HCT116 (cell line): ENCODE data around the gene TSPYL2. TPM values are rescaled to one million over a fixed set of nuclear protein-coding genes. Genes with fewer than 3 reads are reported as not detected.

Experiments used
- ATAC-seq: fragments of 200-7000 bp; cut with Tn5 transposase; 2 replicates; pipeline ENCODE4 v1.9.1; 2020; ENCODE audit warnings: mild to moderate bottlenecking, moderate library complexity
- BruUV-seq: library from RNA; stranded (reverse); fragments of 400-500 nt; replicated peaks from 2 replicates; lab custom pipeline; 2021; lab: Mats Ljungman, UMichigan
- CTCF ChIA-PET: fragments of 300-600 bp; sonication (Branson Sonifier 250); formaldehyde crosslinking; loops from one replicate; lab custom pipeline; 2021; ENCODE audit warnings: antibody characterized with exemption; lab: Charles Lee
- POLR2A ChIA-PET: fragments of 300-600, 350-600 bp; sonication (Branson Sonifier 250); formaldehyde crosslinking; loops from one replicate; lab custom pipeline; 2021; ENCODE audit warnings: antibody characterized with exemption; lab: Charles Lee
- RAD21 ChIA-PET, 2 experiments: fragments of 300-600 bp; sonication (Branson Sonifier 250); formaldehyde crosslinking; loops; one replicate each; lab custom pipeline; 2023; ENCODE audit warnings: low total read pairs in 2 of 2; ENCODE audit not compliant: uncharacterized antibody in 2 of 2, unreplicated experiment in 2 of 2, low non-redundant PET in 1 of 2; lab: Charles Lee
- DNase-seq: peaks from one replicate; pipeline ENCODE4 v3.0.0-alpha.2; 2010; ENCODE audit warnings: low read depth, low spot score
- H2AFZ ChIP-seq: fragments of 200-600 bp; shearing (Covaris generic), sonication (generic); 2 replicates; pipeline ENCODE4 v1.6.1; 2017; ENCODE audit warnings: low read depth, mixed run types, mixed read lengths, antibody characterized with exemption, low read length; ENCODE audit not compliant: poor library complexity, severe bottlenecking
- H3K27ac ChIP-seq: 2 replicates; pipeline ENCODE4 v1.5.1; 2012; ENCODE audit warnings: low read depth, low read length
- H3K27me3 ChIP-seq: fragments of 200-600 bp; sonication (generic); 2 replicates; pipeline ENCODE4 v1.6.1; 2016; ENCODE audit warnings: mixed run types, low read length, mixed read lengths; ENCODE audit not compliant: insufficient read depth
- H3K36me3 ChIP-seq, 2 experiments: fragments of 200-500 bp in 1 of 2; fragments of 200-600 bp in 1 of 2; sonication (Bioruptor generic) in 1 of 2; sonication (generic) in 1 of 2; 2 replicates each; pipeline versions ENCODE4 v1.5.1 to v1.6.1; 2014 to 2016; ENCODE audit warnings: low read length in 2 of 2, inconsistent platforms in 1 of 2, mixed read lengths in 1 of 2, mixed run types in 1 of 2; ENCODE audit not compliant: insufficient read depth in 2 of 2, control insufficient read depth in 1 of 2
- H3K4me1 ChIP-seq, 2 experiments: fragments of 200-600 bp in 1 of 2; sonication (generic) in 1 of 2; 2 replicates each; pipeline versions ENCODE4 v1.5.1 to v1.6.1; 2012 to 2017; ENCODE audit warnings: low read length in 2 of 2, inconsistent platforms in 1 of 2, mild to moderate bottlenecking in 1 of 2, mixed read lengths in 1 of 2, mixed run types in 1 of 2, moderate library complexity in 1 of 2; ENCODE audit not compliant: insufficient read depth in 2 of 2, control insufficient read depth in 1 of 2
- H3K4me2 ChIP-seq: fragments of 200-600 bp; sonication (generic); 2 replicates; pipeline ENCODE4 v1.6.1; 2017; ENCODE audit warnings: mixed run types, low read length, mixed read lengths
- H3K4me3 ChIP-seq, 2 experiments: fragments of 200-600 bp in 1 of 2; sonication (generic) in 1 of 2; replicated peaks in 1 of 2; 2 replicates each; pipeline ENCODE4 v1.5.1; 2011 to 2016; ENCODE audit warnings: low read length in 2 of 2, control low read depth in 1 of 2, low read depth in 1 of 2, mild to moderate bottlenecking in 1 of 2, mixed read lengths in 1 of 2, mixed run types in 1 of 2
- H3K79me2 ChIP-seq: fragments of 200-600 bp; sonication (generic); 2 replicates; pipeline ENCODE4 v1.6.1; 2017; ENCODE audit warnings: mild to moderate bottlenecking, mixed run types, low read length, moderate library complexity, mixed read lengths; ENCODE audit not compliant: insufficient read depth
- H3K9ac ChIP-seq: fragments of 200-600 bp; sonication (generic); 2 replicates; pipeline ENCODE4 v1.6.1; 2016; ENCODE audit warnings: low read length, mixed read lengths
- H3K9me2 ChIP-seq: fragments of 200-600 bp; sonication (generic), shearing (Covaris generic); 2 replicates; pipeline ENCODE4 v1.6.1; 2017; ENCODE audit warnings: mixed run types, mild to moderate bottlenecking, moderate library complexity; ENCODE audit not compliant: insufficient read depth
- H3K9me3 ChIP-seq, 2 experiments: fragments of 200-500 bp in 1 of 2; fragments of 200-600 bp in 1 of 2; sonication (Bioruptor generic) in 1 of 2; sonication (generic) in 1 of 2; 2 replicates each; pipeline ENCODE4 v1.6.1; 2014 to 2017; ENCODE audit warnings: low read length in 2 of 2, mixed read lengths in 2 of 2, inconsistent platforms in 1 of 2, low read depth in 1 of 2, mild to moderate bottlenecking in 1 of 2, mixed run types in 1 of 2, moderate library complexity in 1 of 2; ENCODE audit not compliant: control insufficient read depth in 1 of 2, insufficient read depth in 1 of 2
- H4K20me1 ChIP-seq: fragments of 200-600 bp; sonication (generic), shearing (Covaris generic); 2 replicates; pipeline ENCODE4 v1.6.1; 2017; ENCODE audit warnings: mixed run types, mild to moderate bottlenecking, moderate library complexity; ENCODE audit not compliant: insufficient read depth
- ATF3 ChIP-seq: IDR thresholded peaks from 2 replicates; pipeline ENCODE4 v1.6.1; 2012
- CBX3 ChIP-seq: IDR thresholded peaks from 2 replicates; pipeline ENCODE4 v1.6.1; 2012; ENCODE audit warnings: low read depth
- EGR1 ChIP-seq: IDR thresholded peaks from 2 replicates; pipeline ENCODE4 v1.6.1; 2012; ENCODE audit warnings: low read depth
- EZH2 ChIP-seq: fragments of 200-600 bp; sonication (generic); IDR thresholded peaks from 2 replicates; pipeline ENCODE4 v1.6.1; 2017; ENCODE audit warnings: antibody characterized with exemption, mixed run types
- EZH2phosphoT487 ChIP-seq: fragments of 200-600 bp; IDR thresholded peaks from 2 replicates; pipeline ENCODE4 v1.6.1; 2018; ENCODE audit warnings: antibody characterized with exemption, borderline replicate concordance
- FOSL1 ChIP-seq: IDR thresholded peaks from 2 replicates; pipeline ENCODE4 v1.6.1; 2012; ENCODE audit warnings: low read depth
- JUND ChIP-seq: IDR thresholded peaks from 2 replicates; pipeline ENCODE4 v1.6.1; 2012
- RAD21 ChIP-seq: IDR thresholded peaks from 2 replicates; pipeline ENCODE4 v1.6.1; 2012; ENCODE audit warnings: low read depth, mild to moderate bottlenecking
- REST ChIP-seq: IDR thresholded peaks from 2 replicates; pipeline ENCODE4 v1.6.1; 2012; ENCODE audit warnings: low read depth
- SP1 ChIP-seq: IDR thresholded peaks from 2 replicates; pipeline ENCODE4 v1.6.1; 2012; ENCODE audit warnings: low read depth
- SRF ChIP-seq: IDR thresholded peaks from 2 replicates; pipeline ENCODE4 v1.6.1; 2012; ENCODE audit warnings: low read depth
- intact Hi-C: fragments of 100-400 bp; cut with micrococcal nuclease; formaldehyde crosslinking; loops from 2 replicates; pipeline ENCODE4 v1.10.0; 2022
- total RNA-seq: library from RNA; stranded (reverse); gene quantifications from one replicate; pipeline ENCODE4 v1.2.1, GENCODE V29; 2021; ENCODE audit not compliant: unreplicated experiment
- TF ChIP-seq, protein P1 (sequence below): IDR thresholded peaks from 2 replicates; pipeline ENCODE4 v1.6.1; 2012

The TSPYL2 gene
- total RNA-seq, 1 experiment from 2014 or later = 19.2 TPM

DNA sequence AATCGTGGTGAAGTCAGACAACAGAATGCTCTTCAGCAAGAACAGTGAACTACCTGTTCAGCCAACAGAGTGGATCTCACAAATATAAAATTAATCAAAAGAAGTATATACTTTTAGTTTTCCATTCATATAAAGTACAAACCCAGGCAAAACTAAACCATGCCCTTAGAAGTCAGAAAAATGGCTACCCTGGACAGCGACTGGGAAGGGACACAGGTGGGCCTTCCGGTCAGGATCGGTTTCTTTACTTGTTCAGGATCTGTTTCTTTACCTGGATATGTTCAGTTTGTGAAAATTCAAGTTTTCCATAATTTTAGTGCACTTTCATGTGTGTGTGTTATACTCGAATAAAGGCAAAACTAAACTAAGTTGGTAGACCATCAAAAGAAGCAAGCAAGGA, 46.0 kb upstream of the TSPYL2 start:
- CTCF ChIA-PET = no interaction called here
- H3K4me2 ChIP-seq = no peak overlapping the region
- H3K4me3 ChIP-seq = no peak overlapping the region
- intact Hi-C loops = no loop called here
- BruUV-seq = no TSS peak
- H4K20me1 ChIP-seq = no peaks in the 10 kb centered on the region
- no peaks in the 10 kb centered on the region for H3K36me3 ChIP-seq
- no peak for DNase-seq
- H2AFZ ChIP-seq = no peak overlapping the region
- H3K79me2 ChIP-seq = no peaks in the 10 kb centered on the region
- TF ChIP-seq REST (peak; percentile 27), EZH2phosphoT487 (no peak)
- no peak overlapping the region for H3K27ac ChIP-seq
- RAD21 ChIA-PET = no interaction called here
- no peaks in the 10 kb centered on the region for H3K27me3 ChIP-seq
- H3K4me1 ChIP-seq = no peaks in the 10 kb centered on the region
- POLR2A ChIA-PET = no interaction called here
- no peaks in the 10 kb centered on the region for H3K9me3 ChIP-seq
- no peak for ATAC-seq
- no peak overlapping the region for H3K9ac ChIP-seq
- H3K9me2 ChIP-seq = no peaks in the 10 kb centered on the region

- Histone ChIP-seq H4K20me1 (no peaks in the 10 kb centered on the region), H3K36me3 (no peaks in the 10 kb centered on the region), H3K27ac (no peak overlapping the region), H3K9me2 (no peaks in the 10 kb centered on the region), H3K27me3 (no peaks in the 10 kb centered on the region), H3K79me2 (no peaks in the 10 kb centered on the region), H3K9ac (no peak overlapping the region), H3K4me1 (no peaks in the 10 kb centered on the region), H3K4me3 (no peak overlapping the region), H3K4me2 (no peak overlapping the region), H2AFZ (no peak overlapping the region), H3K9me3 (no peaks in the 10 kb centered on the region)
- CTCF ChIA-PET = no interaction called here
- RAD21 ChIA-PET = no interaction called here
- POLR2A ChIA-PET = no interaction called here
- no TSS peak for BruUV-seq
- intact Hi-C loops = no loop called here
- DNase-seq (no peak), ATAC-seq (no peak)
- TF ChIP-seq EGR1 (no peak), FOSL1 (no peak), EZH2 (no peak), RAD21 (no peak), JUND (no peak), CBX3 (no peak), EZH2phosphoT487 (no peak), ATF3 (no peak), SRF (no peak), SP1 (no peak), REST (no peak)
- TF ChIP-seq, protein P1, sequence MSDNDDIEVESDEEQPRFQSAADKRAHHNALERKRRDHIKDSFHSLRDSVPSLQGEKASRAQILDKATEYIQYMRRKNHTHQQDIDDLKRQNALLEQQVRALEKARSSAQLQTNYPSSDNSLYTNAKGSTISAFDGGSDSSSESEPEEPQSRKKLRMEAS = no peak
These were observed 42.9 kb upstream of the TSPYL2 start for GRCh38 chrX:53039236-53039635.
